OCI-M2 (cell line): ENCODE results near the gene TGM2.

ENCODE experiments used
- DNase-seq: peaks from one replicate; lab custom pipeline; 2025; ENCODE audit not compliant: unreplicated experiment; lab: John Stamatoyannopoulos, UW

TGM2 gene

DNA sequence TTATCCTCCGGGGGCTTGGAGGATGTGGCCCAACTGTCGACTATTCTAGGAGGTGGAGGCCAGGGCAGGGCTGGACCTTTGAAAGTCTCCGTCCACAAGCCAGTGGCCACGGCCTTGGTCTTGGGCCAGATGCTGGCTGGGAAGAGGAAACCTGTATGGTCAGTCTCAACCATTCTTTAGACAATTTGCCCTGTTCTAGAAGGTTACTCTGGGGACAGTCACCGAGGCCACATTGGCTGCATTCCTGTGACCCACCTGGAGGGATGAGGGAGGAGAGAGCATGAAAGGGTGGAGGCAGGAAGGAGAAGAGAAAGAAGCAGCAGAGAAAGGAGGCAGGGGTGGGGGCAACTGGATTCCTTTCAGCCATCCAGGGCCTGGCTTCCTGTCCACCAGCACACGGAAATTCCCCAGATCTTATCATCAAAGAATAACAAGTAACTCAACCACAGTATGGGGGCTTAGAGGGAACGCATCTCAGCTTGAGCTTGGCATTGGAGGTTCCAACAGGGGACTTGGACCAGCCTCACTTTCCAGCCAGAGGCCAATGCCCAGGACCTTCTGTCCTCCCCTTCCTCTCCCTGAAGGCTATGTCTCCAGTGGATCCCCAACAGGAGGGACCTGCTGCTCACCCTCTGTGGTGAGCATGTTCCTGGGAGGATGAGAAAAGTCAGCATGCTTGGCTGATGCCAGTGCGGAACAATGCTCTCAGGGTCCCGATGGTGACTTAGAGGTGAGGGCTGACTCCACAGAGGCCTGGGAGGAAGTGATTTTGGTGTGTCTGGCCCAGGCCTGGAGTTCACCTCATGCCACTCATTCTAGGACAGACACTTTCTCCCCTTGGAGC lies 30.4 kb downstream of the TGM2 start:
- no peak for DNase-seq

DNA sequence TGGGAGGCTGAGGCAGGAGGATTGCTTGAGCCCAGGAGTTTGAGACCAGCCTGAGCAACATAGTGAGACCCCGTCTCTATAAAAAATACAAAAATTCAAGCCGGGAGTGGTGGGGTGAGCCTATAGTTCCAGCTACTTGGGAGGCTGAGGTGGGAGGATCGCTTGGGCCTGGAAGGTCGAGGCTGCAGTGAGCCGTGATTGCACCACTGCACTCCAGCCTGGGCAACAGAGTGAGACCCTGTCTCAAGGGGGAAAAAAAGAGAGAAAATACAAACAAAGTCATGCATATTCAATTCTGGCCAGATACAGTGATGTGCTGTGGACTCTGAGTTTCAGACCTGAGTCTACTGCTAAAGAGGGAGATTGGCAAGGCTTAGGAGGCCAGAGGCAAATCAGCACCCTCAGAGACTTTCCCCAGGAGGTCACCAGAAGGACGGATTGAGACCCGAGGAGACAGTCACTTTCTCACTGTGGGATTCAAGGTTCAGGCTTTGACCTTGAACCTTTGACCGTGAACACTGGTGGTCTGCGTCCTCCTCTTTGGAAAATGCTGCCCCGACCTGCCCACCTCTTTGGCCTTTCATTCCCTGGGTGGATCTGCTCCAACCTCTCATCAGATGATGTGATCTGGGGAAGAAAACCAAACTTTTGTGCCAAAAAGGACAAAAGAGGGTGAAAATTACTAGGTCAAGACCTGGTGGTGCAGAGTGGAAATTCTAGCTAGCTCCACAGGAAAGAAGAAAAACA lies 31.2 kb downstream of the TGM2 start:
- DNase-seq, result no peak

DNA sequence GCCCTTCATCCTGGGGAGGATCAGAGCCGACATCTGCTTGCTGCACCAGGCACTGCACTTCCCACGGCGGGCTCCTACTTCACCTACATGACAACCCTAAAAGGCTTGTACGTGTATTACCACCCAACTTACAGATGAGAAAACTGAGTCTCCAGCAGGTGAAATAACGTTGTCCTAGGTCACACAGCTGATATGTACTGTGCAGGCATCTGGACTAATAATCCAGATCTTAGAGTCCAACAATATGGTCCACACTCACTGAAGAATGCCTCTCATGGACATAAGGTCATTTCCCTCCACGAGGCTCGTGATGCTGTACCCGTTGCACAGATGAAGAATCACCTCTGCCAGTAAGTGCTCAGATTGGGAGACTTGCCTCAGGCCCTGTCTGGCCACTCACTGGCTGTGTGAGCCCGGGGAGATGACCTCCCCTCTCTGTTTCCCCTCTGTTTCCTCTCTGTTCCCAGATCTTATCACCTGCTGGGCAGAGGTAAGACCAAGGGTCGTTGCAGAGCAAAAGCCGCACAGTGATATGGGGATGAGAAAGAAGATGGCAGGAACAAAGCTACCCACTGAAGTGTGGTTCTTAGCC lies 32.1 kb downstream of the TGM2 start:
- no peak for DNase-seq

DNA sequence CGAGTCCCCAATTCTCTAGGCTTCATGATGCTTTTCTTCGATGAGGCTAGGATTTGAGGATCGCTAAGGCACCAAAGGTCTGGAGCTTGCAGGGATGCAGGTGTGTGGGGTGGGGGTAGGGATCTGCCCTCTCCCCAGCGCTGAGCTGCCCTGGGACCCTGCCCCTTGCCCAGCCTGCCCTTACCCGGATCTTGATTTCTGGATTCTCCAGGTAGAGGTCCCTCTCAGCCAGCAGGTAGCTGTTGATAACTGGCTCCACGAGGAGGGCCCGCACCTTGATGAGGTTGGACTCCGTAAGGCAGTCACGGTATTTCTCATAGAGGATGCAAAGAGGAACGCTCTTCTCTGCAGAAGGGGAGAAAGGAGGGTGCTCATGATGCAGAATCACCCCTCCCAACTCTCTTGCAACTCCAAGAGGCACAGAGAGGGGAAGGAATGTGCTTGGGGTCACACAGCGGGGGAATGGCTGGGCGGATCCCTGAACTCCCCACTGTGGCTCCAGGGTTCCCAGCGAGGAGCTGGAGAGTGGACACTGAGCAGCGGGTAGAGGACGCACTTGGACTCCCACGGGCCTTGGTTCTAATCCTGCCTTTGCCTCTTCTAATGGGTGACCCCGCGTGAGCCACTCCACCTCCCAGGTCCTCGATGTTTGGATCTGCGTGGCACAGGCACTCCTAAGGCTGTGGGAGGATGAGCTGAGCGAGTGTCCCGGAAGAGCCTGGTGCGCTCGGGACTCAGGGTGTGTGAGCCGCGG lies 32.7 kb downstream of the TGM2 start:
- no peak for DNase-seq

DNA sequence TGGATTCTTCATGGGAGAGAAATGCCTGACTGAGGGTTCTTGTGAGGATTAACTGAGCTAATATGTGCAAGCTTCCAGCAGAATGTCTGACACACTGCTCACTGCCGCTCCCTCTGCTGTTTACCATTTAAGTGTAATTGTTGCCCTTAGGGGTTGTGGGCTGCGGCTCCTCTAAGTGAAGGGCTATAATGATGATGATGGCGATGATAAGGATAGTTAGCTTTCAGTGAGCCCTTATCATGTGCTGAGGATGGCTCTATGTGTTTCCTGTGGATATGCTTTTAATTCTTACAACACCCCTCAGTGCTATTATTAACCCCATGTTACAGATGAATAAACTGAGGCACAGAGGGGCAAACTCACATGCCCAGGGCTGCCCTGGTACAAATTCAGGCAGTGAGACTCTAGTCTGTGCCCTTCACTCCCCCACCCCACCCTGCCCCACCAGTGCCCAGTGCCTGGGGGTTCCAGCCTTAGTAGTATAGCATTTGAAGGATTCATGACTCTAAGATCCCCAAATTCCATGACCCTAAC lies 33.4 kb downstream of the TGM2 start:
- DNase-seq, result no peak

DNA sequence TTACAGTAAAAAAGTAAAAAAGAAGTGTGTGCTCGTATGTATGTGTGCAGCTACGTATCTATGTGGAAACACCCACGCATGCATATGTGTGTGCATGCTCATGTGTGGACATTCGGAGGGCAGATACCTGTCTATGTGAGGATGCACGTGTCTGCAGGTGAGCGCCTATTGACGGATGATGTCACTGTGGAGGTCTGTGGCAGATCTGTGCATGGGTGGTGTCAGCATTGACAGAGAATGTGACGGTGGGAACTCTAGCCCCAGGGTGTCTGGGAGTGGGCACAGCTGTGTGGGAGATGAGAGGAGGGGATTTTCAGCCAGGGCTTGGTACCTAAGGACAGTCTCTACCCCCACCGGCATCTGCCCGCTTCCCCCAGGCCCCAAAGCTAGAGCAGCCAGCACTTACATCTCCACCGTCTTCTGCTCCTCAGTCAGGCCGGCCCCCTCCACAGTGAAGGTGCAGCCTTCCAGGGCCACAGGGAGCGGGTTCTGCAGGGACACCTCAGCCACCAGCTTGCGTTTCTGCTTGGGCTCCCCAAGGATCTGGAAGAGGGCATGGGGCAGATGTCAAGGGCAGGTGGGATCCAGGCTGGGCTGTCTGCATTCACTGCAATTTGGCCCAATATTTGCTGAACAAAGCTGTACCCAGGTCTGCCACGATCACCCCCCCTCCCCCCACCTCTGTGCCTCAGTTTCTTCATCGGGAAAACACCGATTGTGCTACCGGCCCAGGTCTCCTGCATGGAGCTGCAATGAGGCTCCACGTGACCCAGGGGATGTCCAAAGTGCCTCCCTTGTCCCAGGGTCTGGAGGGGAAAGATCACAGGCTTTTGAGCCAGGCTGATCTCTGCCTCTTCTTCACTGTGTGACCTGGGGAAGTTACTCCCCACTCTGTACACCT lies 34.1 kb downstream of the TGM2 start:
- DNase-seq, result no peak

DNA sequence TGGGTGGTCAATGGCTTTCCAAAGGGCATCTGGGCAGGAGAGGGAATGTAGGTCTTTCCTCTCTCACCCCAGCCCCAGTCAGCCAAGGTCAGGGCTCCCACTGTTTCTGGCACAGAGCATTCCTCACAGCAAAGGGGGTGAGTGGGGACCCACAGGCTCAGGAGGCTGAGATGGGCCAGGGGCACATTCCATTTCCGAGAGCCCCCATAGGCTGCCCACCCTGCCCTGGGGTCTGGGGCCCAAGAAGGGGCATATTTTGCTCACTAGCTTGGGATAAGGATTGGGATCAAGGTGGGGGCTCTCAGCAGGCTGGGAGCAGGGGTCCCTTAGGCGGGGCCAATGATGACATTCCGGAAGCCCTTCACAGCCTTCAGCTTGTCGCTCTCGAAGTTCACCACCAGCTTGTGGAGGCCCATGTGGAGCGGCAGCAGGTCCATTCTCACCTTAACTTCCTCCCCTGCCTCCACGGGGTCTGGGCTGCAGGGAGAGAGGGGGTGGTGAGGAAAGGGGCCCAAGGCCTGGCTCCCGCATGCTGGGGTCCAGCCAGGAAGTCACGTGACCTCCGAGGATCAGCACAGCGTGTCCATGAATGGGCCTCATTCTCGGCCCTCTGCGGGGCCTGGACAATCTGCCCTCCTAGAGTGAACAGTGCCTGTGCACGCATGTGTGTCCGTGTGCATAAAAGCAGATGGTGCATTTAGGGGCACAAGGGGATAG lies 35.0 kb downstream of the TGM2 start:
- no peak for DNase-seq

DNA sequence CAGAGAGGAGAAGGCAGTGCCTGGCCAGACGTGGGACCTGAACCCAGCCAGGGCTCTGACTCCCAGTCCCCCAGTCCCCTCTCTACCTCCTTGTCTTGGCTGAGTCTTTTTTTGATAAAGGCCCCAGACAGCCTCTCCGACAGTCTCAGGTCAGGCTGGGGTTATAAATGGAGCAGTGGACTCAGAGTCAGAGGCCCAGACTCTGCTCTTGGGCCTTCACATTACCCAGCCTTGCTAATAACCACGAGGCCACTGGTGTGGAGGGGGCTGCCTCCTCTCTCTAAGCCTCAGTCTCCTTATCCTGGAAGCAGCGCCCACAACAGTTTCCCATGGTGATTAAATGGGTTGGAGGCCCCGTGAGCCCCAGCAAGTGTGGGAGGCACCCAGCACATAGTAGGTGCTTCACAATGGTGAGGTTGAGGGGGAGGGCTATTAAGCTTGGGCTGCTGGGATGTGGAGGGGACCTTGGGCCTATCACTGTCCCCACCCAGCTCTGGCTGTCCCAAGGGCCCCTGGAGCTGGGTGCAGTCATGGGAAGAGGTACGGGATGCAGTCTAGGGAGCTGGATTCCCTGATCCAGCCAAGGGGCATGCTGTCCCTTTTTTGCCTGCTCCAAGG lies 35.7 kb downstream of the TGM2 start:
- no peak for DNase-seq

DNA sequence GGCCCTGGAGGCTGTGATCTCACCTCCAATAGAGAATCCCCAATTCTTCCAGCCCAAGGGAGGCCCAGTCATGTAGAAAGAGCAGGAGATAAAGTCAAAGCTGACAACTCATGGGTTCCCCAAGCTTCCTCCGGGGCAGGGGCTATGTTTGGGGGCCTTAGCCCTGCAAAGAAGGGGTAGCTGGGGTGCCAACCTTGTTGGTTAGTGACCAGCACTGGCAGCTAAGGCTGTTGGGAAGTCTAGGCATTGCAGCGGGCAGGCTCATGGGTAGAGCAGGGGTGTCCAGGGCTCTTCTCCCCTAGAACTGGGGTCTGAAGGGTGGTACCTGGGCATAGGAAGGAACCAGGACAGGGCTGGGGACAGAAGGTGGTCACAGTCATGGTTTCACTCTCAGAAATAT lies 36.4 kb downstream of the TGM2 start:
- DNase-seq, result no peak

DNA sequence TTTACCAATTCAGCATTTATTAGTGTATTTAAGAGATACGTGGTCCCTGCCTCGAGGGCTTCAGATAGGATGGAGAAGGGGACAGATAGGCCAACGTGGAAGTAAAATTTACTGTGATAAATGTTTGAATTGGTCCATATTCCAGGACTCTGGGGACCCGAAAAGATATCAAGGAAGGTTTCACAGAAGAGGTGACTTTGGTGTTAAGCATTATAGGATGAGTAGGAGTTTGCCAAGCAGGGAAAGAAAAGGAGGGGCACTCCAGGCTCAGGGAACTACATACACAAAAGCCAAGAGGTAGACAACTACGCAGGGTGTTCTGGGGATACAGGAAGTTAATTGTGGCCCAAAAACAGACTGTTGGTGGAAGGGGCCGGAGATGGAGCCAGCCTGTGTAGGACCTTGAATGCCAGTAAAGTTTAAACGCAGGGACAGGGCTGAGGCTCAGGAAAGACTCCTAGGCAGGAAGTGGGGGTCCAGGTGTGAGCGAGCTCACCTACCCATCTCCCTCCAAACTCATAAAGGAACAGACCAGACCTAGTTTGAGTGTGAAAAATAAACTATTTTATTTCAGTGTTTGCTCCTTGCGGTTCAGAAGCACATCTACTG lies 37.0 kb downstream of the TGM2 start:
- DNase-seq, result no peak

DNA sequence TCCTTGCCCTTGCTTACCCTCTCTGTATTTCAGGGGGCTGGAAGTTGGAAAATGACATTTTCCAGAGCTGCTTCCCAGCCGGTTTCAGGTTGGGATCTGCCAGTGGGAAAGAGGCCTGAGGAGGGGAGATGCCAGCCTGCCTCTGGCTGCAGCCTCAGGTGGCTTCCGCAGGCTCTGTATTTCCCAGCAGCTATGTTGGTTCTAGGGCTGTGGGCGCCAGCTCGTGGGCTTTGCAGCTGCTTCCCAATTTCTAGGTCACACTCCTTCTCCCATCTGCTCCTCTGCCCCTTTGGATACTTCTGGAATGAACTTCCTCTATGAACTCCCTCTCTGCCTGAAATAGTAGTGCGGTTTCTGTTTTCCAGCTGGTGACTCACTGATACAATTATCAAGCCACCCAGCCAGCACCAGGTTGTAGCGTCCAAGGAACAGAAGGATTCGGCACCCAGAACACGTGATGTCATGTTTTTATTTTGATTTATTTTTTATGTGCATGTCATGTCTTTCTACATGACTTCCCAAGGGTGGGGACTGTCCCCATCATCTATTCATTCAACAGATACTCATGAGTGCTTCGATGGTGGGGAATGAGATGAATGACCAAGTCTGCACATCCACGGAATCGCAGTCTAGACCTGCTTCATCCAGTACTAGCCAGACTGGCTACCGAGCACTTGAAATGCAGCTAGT lies 38.0 kb downstream of the TGM2 start:
- no peak for DNase-seq

DNA sequence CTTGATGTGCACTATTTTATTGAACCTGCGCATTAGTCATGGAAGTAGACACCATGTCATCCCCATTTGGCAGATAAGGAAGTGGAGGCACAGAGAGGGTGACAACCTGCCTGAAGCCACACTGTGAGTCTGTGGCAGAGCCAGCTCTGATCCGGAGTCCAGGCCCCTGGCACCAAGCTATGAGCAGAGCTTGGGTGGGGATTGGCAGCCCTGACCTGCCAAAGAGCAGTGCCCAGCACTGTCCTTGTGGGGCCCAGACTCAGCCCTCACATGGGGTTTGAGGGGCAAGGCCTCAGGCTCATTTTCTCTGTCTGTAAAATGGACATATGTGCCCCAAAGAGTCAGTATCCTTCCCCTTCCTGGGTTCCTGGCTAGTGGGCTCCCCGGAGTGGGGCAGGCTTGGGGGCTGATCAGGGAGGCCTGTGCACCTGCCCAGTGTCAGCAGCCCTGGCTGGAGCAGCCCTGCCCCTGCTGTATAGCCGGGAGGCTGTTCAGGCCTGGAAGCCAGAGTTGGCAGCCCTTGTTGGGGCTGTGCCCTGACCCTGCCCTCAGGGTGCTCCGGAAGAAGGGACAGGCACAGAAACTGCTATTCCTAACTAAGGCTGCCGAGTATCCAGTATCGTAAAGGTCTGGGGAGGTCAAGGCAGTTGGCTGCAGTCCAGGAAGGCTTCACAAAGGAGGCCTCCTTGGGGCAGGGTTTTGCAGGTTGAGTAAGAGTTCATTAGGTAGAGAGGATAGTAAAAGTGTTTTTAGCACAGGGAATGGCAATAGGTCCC lies 38.7 kb downstream of the TGM2 start:
- DNase-seq, result no peak

DNA sequence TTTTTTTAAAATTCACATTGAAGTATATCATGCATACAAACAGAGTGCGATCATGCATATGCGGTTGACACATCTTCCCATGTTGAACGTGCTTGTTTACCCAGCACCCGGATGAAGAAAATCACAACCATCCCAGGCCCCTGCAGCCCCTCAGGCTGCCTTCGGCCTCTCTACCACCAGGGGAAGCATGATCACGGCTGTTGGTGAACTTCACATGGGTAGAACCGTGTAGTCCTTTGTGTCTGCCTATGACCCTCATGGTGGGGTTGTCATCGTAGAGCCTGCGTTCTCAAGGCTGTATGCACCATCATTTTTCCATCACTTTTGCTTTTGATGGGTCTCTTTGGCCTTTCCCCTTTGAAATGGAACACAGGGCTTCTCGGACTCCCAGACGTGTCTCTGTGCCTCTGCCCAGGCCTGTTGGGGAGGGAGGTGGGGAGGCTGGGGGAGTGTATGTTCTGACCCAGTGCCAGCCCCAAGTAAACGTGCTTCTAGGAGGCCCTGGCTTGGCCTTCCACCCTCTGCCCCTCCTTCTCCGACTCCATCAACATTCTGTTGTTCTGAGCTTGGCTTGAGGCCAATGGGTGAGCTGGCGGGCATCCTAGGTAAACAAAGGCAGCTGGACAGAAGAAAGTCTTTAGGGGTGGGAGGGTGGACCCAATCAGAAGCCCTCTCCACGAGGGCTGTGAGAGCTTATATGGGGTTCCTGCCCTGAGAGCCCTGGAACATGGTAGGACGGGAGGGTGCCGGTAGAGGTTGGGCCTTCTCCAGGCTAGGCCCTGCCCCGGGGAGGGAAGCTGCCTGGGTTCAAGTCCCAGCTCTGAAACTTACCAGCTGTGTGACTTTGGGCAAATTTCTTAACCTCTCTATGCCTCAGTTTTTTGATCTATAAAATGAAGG lies 39.7 kb downstream of the TGM2 start:
- DNase-seq, result no peak

DNA sequence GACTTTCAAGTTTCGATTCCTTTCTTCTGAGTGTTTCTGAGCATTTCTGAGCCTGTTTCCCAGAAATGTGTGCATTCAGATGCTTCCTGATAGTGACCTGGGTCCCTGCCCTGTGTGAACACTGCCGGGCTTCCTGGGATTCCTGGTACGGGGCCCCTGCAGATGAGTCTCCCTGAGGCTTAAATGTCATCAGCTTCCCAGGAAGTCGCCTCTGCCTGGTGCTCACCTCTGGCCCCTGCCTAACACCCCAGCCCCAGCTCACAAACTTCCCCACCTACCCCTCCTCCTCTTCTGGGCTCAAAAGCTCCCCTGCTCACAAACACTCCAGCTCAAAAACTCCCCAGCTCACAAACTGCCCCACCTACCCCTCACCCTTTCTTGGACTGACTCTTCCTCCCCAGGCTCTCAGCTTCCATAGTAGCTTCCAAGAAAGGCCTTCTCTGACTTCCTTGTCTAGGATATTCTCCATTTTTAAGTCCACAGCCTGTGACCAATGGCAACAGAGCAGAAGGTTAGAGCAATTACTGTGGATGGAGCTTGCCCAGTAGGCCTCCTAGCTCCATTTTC lies 42.0 kb downstream of the TGM2 start:
- DNase-seq, result no peak

DNA sequence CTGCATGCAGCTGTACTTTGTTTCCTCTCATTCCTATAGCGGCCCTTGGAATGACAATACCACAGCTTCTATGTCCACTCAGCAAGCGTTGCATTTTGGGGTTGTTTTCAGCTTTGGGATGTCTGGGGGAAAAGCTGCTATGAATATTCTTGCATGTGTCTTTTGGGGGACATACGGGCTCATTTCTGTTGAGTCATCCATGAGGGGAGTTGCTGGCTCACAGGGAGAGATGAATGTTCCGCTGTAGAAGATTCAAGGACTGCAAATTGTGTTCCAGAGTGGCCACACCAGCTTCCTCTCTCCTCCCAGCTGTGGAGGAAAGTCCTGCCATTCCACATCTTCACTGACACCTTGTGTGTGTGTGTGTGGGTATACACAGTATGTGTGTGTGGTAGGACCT lies 43.3 kb downstream of the TGM2 start:
- no peak for DNase-seq

DNA sequence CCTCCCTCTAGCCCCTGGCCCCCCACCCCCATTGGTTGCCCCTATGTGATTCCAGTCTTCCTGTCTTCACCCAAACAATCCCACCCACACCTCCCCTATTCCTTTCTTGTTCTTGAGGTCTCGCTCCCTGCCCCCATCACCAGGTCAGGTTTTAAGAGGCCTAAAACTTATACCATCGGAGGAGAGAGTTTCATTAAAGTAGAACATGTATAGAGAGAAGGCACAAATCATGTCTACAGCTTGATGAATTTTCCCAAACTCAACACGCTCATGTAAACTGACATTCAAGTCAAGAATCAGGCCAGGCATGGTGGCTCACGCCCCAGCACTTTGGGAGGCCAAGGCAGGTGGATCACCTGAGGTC lies 44.5 kb downstream of the TGM2 start:
- DNase-seq, result no peak
